GM12873 (cell line): ENCODE data around the gene SERINC2.

Experiments used
- TF ChIP-seq, protein P1 (sequence below): IDR thresholded peaks from 2 replicates; pipeline ENCODE4 v1.5.1; 2012; ENCODE audit warnings: low read depth, mild to moderate bottlenecking, moderate library complexity, low read length, control low read depth; ENCODE audit not compliant: insufficient read depth; ENCODE audit errors: missing control alignments

The SERINC2 gene

DNA sequence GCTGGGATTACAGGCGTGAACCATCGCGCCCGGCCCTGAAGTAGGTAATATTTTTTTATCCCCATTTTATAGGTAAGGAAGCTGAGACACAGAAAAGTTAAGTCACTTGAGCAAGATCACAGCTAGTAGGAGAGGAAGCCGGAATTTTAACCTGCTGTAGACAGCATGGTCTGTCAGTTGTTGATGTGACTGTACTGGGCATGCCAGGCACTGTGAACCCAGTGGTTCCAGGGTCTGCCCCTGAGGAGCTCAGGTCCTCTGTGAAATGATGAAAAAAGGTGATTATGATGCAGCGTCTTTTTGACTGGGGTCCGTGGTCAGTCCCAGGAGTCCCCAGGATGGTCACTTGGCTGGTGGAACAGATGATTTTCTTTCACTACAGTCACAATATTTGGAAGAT is 23.4 kb upstream of the SERINC2 start:
- TF ChIP-seq, protein P1, sequence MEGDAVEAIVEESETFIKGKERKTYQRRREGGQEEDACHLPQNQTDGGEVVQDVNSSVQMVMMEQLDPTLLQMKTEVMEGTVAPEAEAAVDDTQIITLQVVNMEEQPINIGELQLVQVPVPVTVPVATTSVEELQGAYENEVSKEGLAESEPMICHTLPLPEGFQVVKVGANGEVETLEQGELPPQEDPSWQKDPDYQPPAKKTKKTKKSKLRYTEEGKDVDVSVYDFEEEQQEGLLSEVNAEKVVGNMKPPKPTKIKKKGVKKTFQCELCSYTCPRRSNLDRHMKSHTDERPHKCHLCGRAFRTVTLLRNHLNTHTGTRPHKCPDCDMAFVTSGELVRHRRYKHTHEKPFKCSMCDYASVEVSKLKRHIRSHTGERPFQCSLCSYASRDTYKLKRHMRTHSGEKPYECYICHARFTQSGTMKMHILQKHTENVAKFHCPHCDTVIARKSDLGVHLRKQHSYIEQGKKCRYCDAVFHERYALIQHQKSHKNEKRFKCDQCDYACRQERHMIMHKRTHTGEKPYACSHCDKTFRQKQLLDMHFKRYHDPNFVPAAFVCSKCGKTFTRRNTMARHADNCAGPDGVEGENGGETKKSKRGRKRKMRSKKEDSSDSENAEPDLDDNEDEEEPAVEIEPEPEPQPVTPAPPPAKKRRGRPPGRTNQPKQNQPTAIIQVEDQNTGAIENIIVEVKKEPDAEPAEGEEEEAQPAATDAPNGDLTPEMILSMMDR: no peak

- TF ChIP-seq, protein P1: no peak
These were observed 22.9 kb upstream of the SERINC2 start for GRCh38 chr1:31390071-31390470.

DNA sequence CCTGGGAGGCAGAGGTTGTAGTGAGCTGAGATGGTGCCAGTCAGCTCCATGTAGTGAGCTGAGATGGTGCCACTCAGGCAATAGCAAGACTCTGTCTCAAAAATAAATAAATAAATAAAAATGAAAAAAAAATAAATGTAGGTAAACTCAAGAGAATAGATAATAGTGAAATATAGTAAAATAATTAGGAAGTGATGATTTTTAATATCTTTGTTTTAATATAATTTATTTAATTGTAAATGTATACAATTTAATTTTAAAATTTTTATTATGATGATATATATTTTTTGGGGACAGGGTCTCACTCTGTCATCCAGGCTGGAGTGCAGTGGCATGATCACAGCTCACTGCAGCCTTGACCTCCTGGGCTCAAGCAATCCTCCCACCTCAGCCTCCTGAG is 19.6 kb upstream of the SERINC2 start:
- TF ChIP-seq, protein P1: no peak

GRCh38 chr1:31394584-31395193 is 18.3 kb upstream of the SERINC2 start:
- TF ChIP-seq, protein P1: peak; percentile 87

GRCh38 chr1:31396633-31397351 is 16.2 kb upstream of the SERINC2 start:
- TF ChIP-seq, protein P1: peak; percentile 51

GRCh38 chr1:31397360-31398095 is 15.5 kb upstream of the SERINC2 start:
- TF ChIP-seq, protein P1: no peak

DNA sequence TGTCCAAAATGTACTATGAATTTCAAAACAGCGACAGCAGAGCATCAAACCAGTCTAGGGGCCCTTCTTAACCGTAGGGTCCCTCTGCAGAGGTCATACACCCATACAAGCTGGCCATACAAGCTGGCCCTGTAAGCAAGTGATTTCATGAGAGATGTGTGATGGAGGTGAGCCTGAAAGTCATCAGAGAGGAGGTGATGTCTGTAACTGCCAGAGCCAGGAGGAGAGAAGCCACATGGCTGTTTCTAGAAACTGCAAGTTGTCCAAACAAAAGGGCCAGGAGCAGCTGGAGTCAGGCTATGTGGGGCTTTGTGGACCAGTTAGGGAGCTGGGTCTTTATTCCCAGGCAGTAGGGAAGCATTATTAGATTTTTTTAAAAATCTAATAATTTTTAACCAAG is 14.8 kb upstream of the SERINC2 start:
- TF ChIP-seq, protein P1: no peak
